ENCODE measurements around the gene UBA3. TPM values are rescaled to one million over a fixed set of nuclear protein-coding genes. Genes with fewer than 3 reads are reported as not detected.

UBA3 gene
- total and polyA plus RNA-seq, 10 of the 15 experiments (the other 5 are each of a cell fraction or from before 2014, with no cell fraction given) = 72.9 to 131 (median 102) TPM

- TF ChIP-seq PBX3 (IDR thresholded peaks at IDR 0.05; ENCODE audit: insufficient replicate concordance, low read depth, low read length) (peak; percentile 58), FOS (IDR thresholded peaks at IDR 0.05; ENCODE audit: borderline replicate concordance, extremely low read depth, insufficient read length) (no peak), PML (IDR thresholded peaks at IDR 0.05; ENCODE audit: low read length) (peak; percentile 87), ZBED1 (IDR thresholded peaks at IDR 0.05; ENCODE audit: borderline replicate concordance) (peak; percentile 92), BACH1 (IDR thresholded peaks at IDR 0.05; ENCODE audit: borderline replicate concordance) (peak; percentile 87; the same call in 1 of the 2 replicates), ESRRA (IDR thresholded peaks at IDR 0.05; ENCODE audit: low read length) (no peak), NRF1 (conservative IDR thresholded peaks at IDR 0.05; ENCODE audit: low read depth, low read length) (no peak), MYC (IDR thresholded peaks at IDR 0.05; ENCODE audit: insufficient read depth, insufficient read length, insufficient replicate concordance, low read length, severe bottlenecking) (no peak), EP300 (IDR thresholded peaks at IDR 0.05; ENCODE audit: borderline replicate concordance in 1 of 2, control insufficient read depth in 1 of 2, low read depth in 2 of 2, low read length in 2 of 2) (peak; percentile 73 to 81; a peak in 2 of 4 replicates), RCOR1 (conservative IDR thresholded peaks at IDR 0.05; ENCODE audit: low read depth, low read length) (0 out of 2 replicates have a peak, but pooled peaks have one; percentile 32), E4F1 (IDR thresholded peaks at IDR 0.05; ENCODE audit: borderline replicate concordance, partially characterized antibody) (no peak), NFXL1 (IDR thresholded peaks at IDR 0.05; ENCODE audit: borderline replicate concordance) (no peak), MTA2 (IDR thresholded peaks at IDR 0.05; ENCODE audit: low read depth) (peak; percentile 82), NR2C1 (IDR thresholded peaks at IDR 0.05) (no peak), HSF1 (IDR thresholded peaks at IDR 0.05; ENCODE audit: low read depth, low read length) (no peak), RAD21 (IDR thresholded peaks at IDR 0.05; ENCODE audit: insufficient read depth, low read depth, low read length) (no peak), ZNF622 (IDR thresholded peaks at IDR 0.05) (no peak), ATF7 (IDR thresholded peaks at IDR 0.05; ENCODE audit: low read depth) (peak; percentile 72), ATF2 (IDR thresholded peaks at IDR 0.05; ENCODE audit: low read length) (peak; percentile 77), RELA (IDR thresholded peaks at IDR 0.05; ENCODE audit: borderline replicate concordance, partially characterized antibody) (peak; percentile 78), GABPA (IDR thresholded peaks at IDR 0.05; ENCODE audit: low read depth) (peak; percentile 43), CREM (IDR thresholded peaks at IDR 0.05; ENCODE audit: low read depth) (peak; percentile 76), JUNB (IDR thresholded peaks at IDR 0.05) (peak; percentile 65), YBX1 (IDR thresholded peaks at IDR 0.05) (no peak)
Measured at GRCh38 chr3:69082805-69083204, 2.6 kb upstream of the UBA3 start (continued).
